ENCODE measurements around the gene BRD9.

- TF ChIP-seq, protein P1, sequence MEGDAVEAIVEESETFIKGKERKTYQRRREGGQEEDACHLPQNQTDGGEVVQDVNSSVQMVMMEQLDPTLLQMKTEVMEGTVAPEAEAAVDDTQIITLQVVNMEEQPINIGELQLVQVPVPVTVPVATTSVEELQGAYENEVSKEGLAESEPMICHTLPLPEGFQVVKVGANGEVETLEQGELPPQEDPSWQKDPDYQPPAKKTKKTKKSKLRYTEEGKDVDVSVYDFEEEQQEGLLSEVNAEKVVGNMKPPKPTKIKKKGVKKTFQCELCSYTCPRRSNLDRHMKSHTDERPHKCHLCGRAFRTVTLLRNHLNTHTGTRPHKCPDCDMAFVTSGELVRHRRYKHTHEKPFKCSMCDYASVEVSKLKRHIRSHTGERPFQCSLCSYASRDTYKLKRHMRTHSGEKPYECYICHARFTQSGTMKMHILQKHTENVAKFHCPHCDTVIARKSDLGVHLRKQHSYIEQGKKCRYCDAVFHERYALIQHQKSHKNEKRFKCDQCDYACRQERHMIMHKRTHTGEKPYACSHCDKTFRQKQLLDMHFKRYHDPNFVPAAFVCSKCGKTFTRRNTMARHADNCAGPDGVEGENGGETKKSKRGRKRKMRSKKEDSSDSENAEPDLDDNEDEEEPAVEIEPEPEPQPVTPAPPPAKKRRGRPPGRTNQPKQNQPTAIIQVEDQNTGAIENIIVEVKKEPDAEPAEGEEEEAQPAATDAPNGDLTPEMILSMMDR (IDR thresholded peaks at IDR 0.05), result no peak
- no peak for TF ChIP-seq POLR2A (IDR thresholded peaks at IDR 0.05)
Observed at GRCh38 chr5:932151-932627, 39.6 kb upstream of the BRD9 start.

All from adrenal gland (tissue), 5 donors.